ENCODE data around the gene MAP4K4. TPM values are rescaled to one million over a fixed set of nuclear protein-coding genes. Genes with fewer than 3 reads are reported as not detected.

Gene MAP4K4
- total RNA-seq, 1 experiment from 2014 or later = 132 TPM

DNA sequence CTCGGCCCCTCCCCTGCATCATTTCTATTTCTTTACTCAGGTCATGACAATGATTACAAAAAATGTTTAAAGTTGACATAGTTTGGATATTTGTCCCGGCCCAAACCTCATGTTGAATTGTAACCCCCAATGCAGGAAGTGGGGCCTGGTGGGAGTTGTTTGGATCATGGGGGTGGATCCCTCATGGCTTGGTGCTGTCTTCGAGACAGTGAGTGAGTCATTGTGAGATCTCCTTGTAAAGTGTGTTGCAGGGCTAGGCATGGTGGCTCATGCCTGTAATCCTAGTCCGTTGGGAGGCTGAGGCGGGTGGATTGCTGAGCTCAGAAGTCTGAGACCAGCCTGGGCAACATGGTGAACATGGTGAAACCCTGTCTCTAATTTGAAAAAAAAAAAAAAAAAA is 9.2 kb upstream of the MAP4K4 start:
- Mint-ChIP-seq H3K4me3 (no peak overlapping the region), H3K36me3 (ENCODE audit: insufficient read depth in 1 of 3, low read depth in 3 of 3) (no peaks in the 10 kb centered on the region; a peak in 2 of 7 replicates), H3K4me1 (peaks cover 0 to 4% of the 10 kb centered on the region in 2 experiments; a peak in 2 of 4 replicates), H3K9me3 (no peaks in the 10 kb centered on the region), H3K27ac (peak overlapping the region in 1 of 3 experiments; percentile 62; a peak in 2 of 7 replicates), H3K27me3 (ENCODE audit: low read depth) (peaks cover 6% of the 10 kb centered on the region)
- no peak overlapping the region for H4K8ac ChIP-seq (replicated peaks; ENCODE audit: insufficient read length, low read depth, low read length)
- no peak overlapping the region for H3K56ac ChIP-seq (ENCODE audit: insufficient read length, low read depth, low read length)
- H3K18ac ChIP-seq (ENCODE audit: insufficient read length, low read depth, low read length) = no peak overlapping the region
- no peaks in the 10 kb centered on the region for H3K4me1 ChIP-seq (ENCODE audit: insufficient read depth, low read length)
- H3K9ac ChIP-seq (ENCODE audit: extremely low read depth, insufficient read length, low read length) = no peak overlapping the region
- H4K5ac ChIP-seq (ENCODE audit: insufficient read length, low read depth, low read length) = no peak overlapping the region
- no peaks in the 10 kb centered on the region for H3K79me1 ChIP-seq (ENCODE audit: insufficient read depth, low read depth, low read length, poor library complexity, severe bottlenecking)
- H3T11ph ChIP-seq (ENCODE audit: low read length) = no peak overlapping the region
- no peaks in the 10 kb centered on the region for H3K79me2 ChIP-seq (ENCODE audit: insufficient read depth, low read length)
- no peaks in the 10 kb centered on the region for H4K20me1 ChIP-seq (ENCODE audit: control insufficient read depth, insufficient read depth, insufficient read length)
- TF ChIP-seq, protein P1, sequence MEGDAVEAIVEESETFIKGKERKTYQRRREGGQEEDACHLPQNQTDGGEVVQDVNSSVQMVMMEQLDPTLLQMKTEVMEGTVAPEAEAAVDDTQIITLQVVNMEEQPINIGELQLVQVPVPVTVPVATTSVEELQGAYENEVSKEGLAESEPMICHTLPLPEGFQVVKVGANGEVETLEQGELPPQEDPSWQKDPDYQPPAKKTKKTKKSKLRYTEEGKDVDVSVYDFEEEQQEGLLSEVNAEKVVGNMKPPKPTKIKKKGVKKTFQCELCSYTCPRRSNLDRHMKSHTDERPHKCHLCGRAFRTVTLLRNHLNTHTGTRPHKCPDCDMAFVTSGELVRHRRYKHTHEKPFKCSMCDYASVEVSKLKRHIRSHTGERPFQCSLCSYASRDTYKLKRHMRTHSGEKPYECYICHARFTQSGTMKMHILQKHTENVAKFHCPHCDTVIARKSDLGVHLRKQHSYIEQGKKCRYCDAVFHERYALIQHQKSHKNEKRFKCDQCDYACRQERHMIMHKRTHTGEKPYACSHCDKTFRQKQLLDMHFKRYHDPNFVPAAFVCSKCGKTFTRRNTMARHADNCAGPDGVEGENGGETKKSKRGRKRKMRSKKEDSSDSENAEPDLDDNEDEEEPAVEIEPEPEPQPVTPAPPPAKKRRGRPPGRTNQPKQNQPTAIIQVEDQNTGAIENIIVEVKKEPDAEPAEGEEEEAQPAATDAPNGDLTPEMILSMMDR (conservative IDR thresholded peaks at IDR 0.05) = no peak
- no peak overlapping the region for H3K27ac ChIP-seq (ENCODE audit: insufficient read length, low read depth, low read length)
- no peak overlapping the region for H3K4me2 ChIP-seq (ENCODE audit: insufficient read depth, insufficient read length, low read length)
- H2BK15ac ChIP-seq (ENCODE audit: low read depth, low read length) = no peak overlapping the region
- H2AFZ ChIP-seq (ENCODE audit: low read length) = no peak overlapping the region
- no peaks in the 10 kb centered on the region for H3K23me2 ChIP-seq (ENCODE audit: insufficient read length, low read depth, low read length, poor library complexity, severe bottlenecking)
- H4K91ac ChIP-seq (ENCODE audit: insufficient read length, low read depth, low read length) = no peak overlapping the region
- no peak overlapping the region for H2BK5ac ChIP-seq (ENCODE audit: insufficient read length, low read length)
- H3K27me3 ChIP-seq (ENCODE audit: insufficient read depth, low read length) = no peaks in the 10 kb centered on the region
- H2BK12ac ChIP-seq (ENCODE audit: insufficient read length, low read depth, low read length) = no peak overlapping the region
- DNase-seq = no peak
- H3K9me3 ChIP-seq (ENCODE audit: control insufficient read depth, low read depth, low read length) = no peaks in the 10 kb centered on the region
- no peak overlapping the region for H3K14ac ChIP-seq (ENCODE audit: insufficient read depth, low read length)
- H2BK20ac ChIP-seq (ENCODE audit: low read depth, low read length, poor library complexity, severe bottlenecking) = no peak overlapping the region
- no peak overlapping the region for H3K23ac ChIP-seq (ENCODE audit: insufficient read length, low read depth, low read length)
- no peak overlapping the region for H2BK120ac ChIP-seq (ENCODE audit: low read depth, low read length, poor library complexity, severe bottlenecking)
- WGBS (ENCODE audit: extremely low coverage, insufficient read length, low lambda C conversion rate) = no CpG with 5 or more reads among the region's 5 CpGs
- no peak overlapping the region for H3K4ac ChIP-seq (ENCODE audit: low read depth, low read length)
- H2AK5ac ChIP-seq (ENCODE audit: insufficient read length, low read length) = no peak overlapping the region

Data from H9 (cell line).